Endothelial cell of umbilical vein (primary cell): ENCODE data around the gene BABAM1. TPM values are rescaled to one million over a fixed set of nuclear protein-coding genes. Genes with fewer than 3 reads are reported as not detected.

ENCODE experiments used
- BruUV-seq: library from RNA; stranded (reverse); fragments of 400-500 nt; replicated peaks from 2 replicates; lab custom pipeline; 2021; lab: Mats Ljungman, UMichigan
- CTCF ChIA-PET: fragments of 300-600, 350-600 bp; sonication (Branson Sonifier 250); formaldehyde crosslinking; loops from one replicate; lab custom pipeline; 2021; ENCODE audit warnings: antibody characterized with exemption, inconsistent platforms; lab: Charles Lee
- POLR2A ChIA-PET: fragments of 300-600, 350-600 bp; sonication (Branson Sonifier 250); formaldehyde crosslinking; loops from one replicate; lab custom pipeline; 2021; ENCODE audit warnings: antibody characterized with exemption, inconsistent platforms; lab: Charles Lee
- DNase-seq: peaks from one replicate; pipeline ENCODE4 v3.0.0-alpha.2; 2011; ENCODE audit warnings: low read depth, low spot score
- FAIRE-seq: peaks from 2 replicates; lab custom pipeline; 2011; peaks lifted over from hg19 to GRCh38; lab: Jason Lieb, UNC
- H2AFZ ChIP-seq: 2 replicates; pipeline ENCODE4 v1.6.0; 2012; ENCODE audit warnings: low read depth, low read length, control low read depth, inconsistent platforms
- H3K27ac ChIP-seq: 2 replicates; pipeline ENCODE4 v1.5.1; 2011; ENCODE audit warnings: low read depth, mild to moderate bottlenecking, control low read depth, low read length, moderate library complexity; ENCODE audit not compliant: insufficient read depth
- H3K27me3 ChIP-seq, 2 experiments: 2 replicates each; pipeline versions ENCODE4 v1.6.0 to v1.6.1; 2011; ENCODE audit warnings: low read length in 2 of 2, mixed read lengths in 1 of 2; ENCODE audit not compliant: control insufficient read depth in 2 of 2, insufficient read depth in 2 of 2
- H3K36me3 ChIP-seq, 2 experiments: 2 replicates in 1 of 2; 3 replicates in 1 of 2; pipeline ENCODE4 v1.5.1; 2011; ENCODE audit warnings: low read length in 2 of 2, mild to moderate bottlenecking in 1 of 2, moderate library complexity in 1 of 2; ENCODE audit not compliant: control insufficient read depth in 2 of 2, insufficient read depth in 2 of 2; ENCODE audit errors: extremely low read depth in 1 of 2
- H3K4me1 ChIP-seq: 3 replicates; pipeline ENCODE4 v1.5.1; 2011; ENCODE audit warnings: mild to moderate bottlenecking, low read length; ENCODE audit not compliant: control insufficient read depth, insufficient read depth; ENCODE audit errors: extremely low read depth
- H3K4me2 ChIP-seq: 2 replicates; pipeline ENCODE4 v1.6.1; 2011; ENCODE audit warnings: low read length, control low read depth, mixed read lengths; ENCODE audit not compliant: insufficient read depth
- H3K4me3 ChIP-seq, 3 experiments: fragments of 200-600 bp in 1 of 3; sonication (generic), shearing (Covaris generic) in 1 of 3; replicated peaks in 1 of 3; 2 replicates each; pipeline ENCODE4 v1.5.1; 2011 to 2016; ENCODE audit warnings: control low read depth in 3 of 3, low read length in 3 of 3, mild to moderate bottlenecking in 2 of 3, inconsistent platforms in 1 of 3, low read depth in 1 of 3, moderate library complexity in 1 of 3; ENCODE audit not compliant: insufficient read depth in 1 of 3
- H3K79me2 ChIP-seq: 2 replicates; pipeline ENCODE4 v1.6.0; 2012; ENCODE audit warnings: low read length, inconsistent platforms; ENCODE audit not compliant: control insufficient read depth, insufficient read depth
- H3K9ac ChIP-seq: replicated peaks from 2 replicates; pipeline ENCODE3; 2011; ENCODE audit warnings: low read length, control low read depth; ENCODE audit not compliant: insufficient read depth; ENCODE audit errors: extremely low read depth
- H3K9me1 ChIP-seq: replicated peaks from 3 replicates; pipeline ENCODE4 v1.6.0; 2011; ENCODE audit warnings: mild to moderate bottlenecking, low read length; ENCODE audit not compliant: control insufficient read depth, insufficient read depth; ENCODE audit errors: extremely low read depth
- H3K9me3 ChIP-seq: replicated peaks from 2 replicates; pipeline ENCODE4 v1.5.1; 2012; ENCODE audit warnings: low read length, inconsistent platforms; ENCODE audit not compliant: control insufficient read depth, insufficient read depth
- H4K20me1 ChIP-seq: replicated peaks from 2 replicates; pipeline ENCODE3; 2011; ENCODE audit warnings: mild to moderate bottlenecking, low read length; ENCODE audit not compliant: control insufficient read depth, insufficient read depth; ENCODE audit errors: extremely low read depth
- CTCF ChIP-seq, 2 donors: IDR thresholded peaks; 1 replicate in 1 of 2; 2 replicates in 1 of 2; pipeline ENCODE4 v1.5.1; 2011; ENCODE audit warnings: low read length in 2 of 2, mild to moderate bottlenecking in 2 of 2, moderate library complexity in 2 of 2, control low read depth in 1 of 2, inconsistent platforms in 1 of 2, low read depth in 1 of 2; ENCODE audit not compliant: insufficient read depth in 1 of 2; ENCODE audit errors: extremely low read depth in 1 of 2
- EZH2 ChIP-seq: IDR thresholded peaks from 2 replicates; pipeline ENCODE4 v1.6.1; 2012; ENCODE audit warnings: borderline replicate concordance, low read depth, mild to moderate bottlenecking, moderate library complexity, low read length, inconsistent platforms; ENCODE audit not compliant: severe bottlenecking
- FOS ChIP-seq: IDR thresholded peaks from 2 replicates; pipeline ENCODE4 v1.6.1; 2011; ENCODE audit warnings: mild to moderate bottlenecking, low read length, moderate library complexity, borderline replicate concordance; ENCODE audit not compliant: insufficient read depth
- GATA2 ChIP-seq: IDR thresholded peaks from 2 replicates; pipeline ENCODE4 v1.7.0; 2011; ENCODE audit warnings: low read depth, mild to moderate bottlenecking, moderate library complexity, mixed read lengths, low read length; ENCODE audit not compliant: insufficient read length, insufficient read depth
- JUN ChIP-seq: IDR thresholded peaks from 2 replicates; pipeline ENCODE4 v1.6.1; 2011; ENCODE audit warnings: borderline replicate concordance, low read depth; ENCODE audit not compliant: insufficient read length, insufficient read depth
- MYC ChIP-seq: IDR thresholded peaks from one replicate; pipeline ENCODE4 v1.6.1; 2011; ENCODE audit warnings: mild to moderate bottlenecking, low read depth, low read length
- POLR2A ChIP-seq: IDR thresholded peaks from 2 replicates; pipeline ENCODE4 v1.6.1; 2012; ENCODE audit warnings: low read depth, mild to moderate bottlenecking, control low read depth, low read length
- POLR2AphosphoS5 ChIP-seq: IDR thresholded peaks from 2 replicates; pipeline ENCODE4 v1.6.1; 2012; ENCODE audit warnings: low read depth, mild to moderate bottlenecking, control low read depth, low read length, moderate library complexity; ENCODE audit not compliant: insufficient read depth
- dilution Hi-C: fragments of 300-500 bp; cut with MboI; formaldehyde crosslinking; loops from one replicate; pipeline ENCODE4 v1.15.0; 2019; ENCODE audit warnings: low sequenced_read_pairs; ENCODE audit not compliant: extremely low pct_ligation_motif_present
- intact Hi-C: fragments of 100-400 bp; cut with micrococcal nuclease; formaldehyde crosslinking; loops from one replicate; pipeline ENCODE4 v1.10.0; 2022
- polyA plus RNA-seq, 4 experiments: library from polyadenylated mRNA; depleted of rRNA in 3 of 4; stranded (reverse) in 3 of 4; unstranded in 1 of 4; fragments of >200 nt; gene quantifications; 2 replicates each; pipeline versions ENCODE4 v1.2.1 to v1.2.3, GENCODE V29; 2011 to 2012; ENCODE audit warnings: missing spikeins in 1 of 4
- total RNA-seq: library from RNA; stranded (reverse); gene quantifications from 2 replicates; pipeline ENCODE4 v1.2.3, GENCODE V29; 2021
- TF ChIP-seq, protein P1 (sequence below): IDR thresholded peaks from 2 replicates; pipeline ENCODE4 v1.6.1; 2011; ENCODE audit not compliant: insufficient read depth, insufficient read length

The BABAM1 gene
- total and polyA plus RNA-seq, 2 donors (not counting 3 experiments of a cell fraction or from before 2014, with no cell fraction given) = 118 to 140 TPM

DNA sequence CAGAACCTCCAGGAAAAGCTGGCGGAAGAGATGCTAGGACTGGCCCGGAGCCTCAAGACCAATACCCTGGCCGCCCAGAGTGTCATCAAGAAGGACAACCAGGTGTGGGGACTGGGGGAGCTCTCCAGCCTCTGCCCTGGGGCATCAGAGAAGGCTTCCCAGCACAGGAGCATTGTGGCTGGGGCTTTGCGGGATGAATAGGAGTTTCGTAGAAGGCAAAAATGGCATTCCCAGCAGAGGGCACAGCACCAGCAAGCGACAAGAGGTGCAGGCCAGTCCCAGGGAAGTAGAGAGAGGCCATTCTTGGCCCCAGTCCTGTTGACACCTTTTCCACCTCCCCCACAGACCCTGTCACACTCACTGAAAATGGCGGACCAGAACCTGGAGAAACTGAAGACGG, 48.0 kb upstream of the BABAM1 start:
- intact Hi-C loops = no loop called here
- H3K4me3 ChIP-seq = no peak overlapping the region
- no peaks in the 10 kb centered on the region for H3K79me2 ChIP-seq
- H3K27ac ChIP-seq = no peak overlapping the region
- H3K4me2 ChIP-seq = no peak overlapping the region
- H2AFZ ChIP-seq = no peak overlapping the region
- no peaks in the 10 kb centered on the region for H3K9me1 ChIP-seq
- no peaks in the 10 kb centered on the region for H3K9me3 ChIP-seq
- peaks cover 0 to 2% of the 10 kb centered on the region in 2 experiments for H3K36me3 ChIP-seq
- BruUV-seq = no TSS peak
- no peak overlapping the region for H3K9ac ChIP-seq
- FAIRE-seq = no peak
- ChIA-PET POLR2A (no interaction called here), CTCF (no interaction called here)
- H3K4me1 ChIP-seq = peaks cover 7% of the 10 kb centered on the region
- no peaks in the 10 kb centered on the region for H3K27me3 ChIP-seq
- no peak for DNase-seq
- dilution Hi-C loops = no loop called here
- no peaks in the 10 kb centered on the region for H4K20me1 ChIP-seq
- TF ChIP-seq JUN (no peak), GATA2 (no peak), POLR2AphosphoS5 (no peak), EZH2 (no peak), MYC (no peak), FOS (no peak), CTCF (IDR thresholded peaks at IDR 0.05; ENCODE audit: extremely low read depth in 1 of 2, insufficient read depth in 1 of 2, low read depth in 1 of 2, low read length in 2 of 2) (no peak), POLR2A (no peak)
- TF ChIP-seq, protein P1, sequence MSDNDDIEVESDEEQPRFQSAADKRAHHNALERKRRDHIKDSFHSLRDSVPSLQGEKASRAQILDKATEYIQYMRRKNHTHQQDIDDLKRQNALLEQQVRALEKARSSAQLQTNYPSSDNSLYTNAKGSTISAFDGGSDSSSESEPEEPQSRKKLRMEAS = no peak
